ENCODE data around the gene CSK. TPM values are rescaled to one million over a fixed set of nuclear protein-coding genes. Genes with fewer than 3 reads are reported as not detected.

The CSK gene
- polyA plus RNA-seq, 2 of the 4 experiments (the other 2 are of a cell fraction) = 17.8 to 63.0 TPM

- DNase-seq (ENCODE audit: low read depth in 1 of 2, low spot score in 1 of 2) (no peak), ATAC-seq (no peak), FAIRE-seq (no peak)
- peaks cover 3% of the 10 kb centered on the region; the same call in 1 of the 3 replicates for H3K4me1 ChIP-seq
- H3K9me3 ChIP-seq = no peaks in the 10 kb centered on the region
- no peak overlapping the region for H3K4me2 ChIP-seq
- TF ChIP-seq RAD21 (conservative IDR thresholded peaks at IDR 0.05 in 1 of 2, IDR thresholded peaks at IDR 0.05 in 1 of 2) (no peak), EHF (CRISPR knock-in tag; IDR thresholded peaks at IDR 0.05) (no peak)
- TF ChIP-seq, protein P1, sequence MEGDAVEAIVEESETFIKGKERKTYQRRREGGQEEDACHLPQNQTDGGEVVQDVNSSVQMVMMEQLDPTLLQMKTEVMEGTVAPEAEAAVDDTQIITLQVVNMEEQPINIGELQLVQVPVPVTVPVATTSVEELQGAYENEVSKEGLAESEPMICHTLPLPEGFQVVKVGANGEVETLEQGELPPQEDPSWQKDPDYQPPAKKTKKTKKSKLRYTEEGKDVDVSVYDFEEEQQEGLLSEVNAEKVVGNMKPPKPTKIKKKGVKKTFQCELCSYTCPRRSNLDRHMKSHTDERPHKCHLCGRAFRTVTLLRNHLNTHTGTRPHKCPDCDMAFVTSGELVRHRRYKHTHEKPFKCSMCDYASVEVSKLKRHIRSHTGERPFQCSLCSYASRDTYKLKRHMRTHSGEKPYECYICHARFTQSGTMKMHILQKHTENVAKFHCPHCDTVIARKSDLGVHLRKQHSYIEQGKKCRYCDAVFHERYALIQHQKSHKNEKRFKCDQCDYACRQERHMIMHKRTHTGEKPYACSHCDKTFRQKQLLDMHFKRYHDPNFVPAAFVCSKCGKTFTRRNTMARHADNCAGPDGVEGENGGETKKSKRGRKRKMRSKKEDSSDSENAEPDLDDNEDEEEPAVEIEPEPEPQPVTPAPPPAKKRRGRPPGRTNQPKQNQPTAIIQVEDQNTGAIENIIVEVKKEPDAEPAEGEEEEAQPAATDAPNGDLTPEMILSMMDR (IDR thresholded peaks at IDR 0.05) = no peak
- no peak overlapping the region for H3K4me3 ChIP-seq
- H3K27ac ChIP-seq = no peak overlapping the region
- ChIA-PET POLR2A (no interaction called here), CTCF (interaction anchor here (2.1 to 66.7 kb wide), 2 partner anchors 10 to 42 kb away, joined by 8 to 1908 read pairs; partner anchors contain the start of genes CSK, LMAN1L and ULK3)
- 41% methylated on average over 4 of the region's 4 CpGs for WGBS (ENCODE audit: missing lambda C conversion rate)
These were observed 50.9 kb downstream of the CSK start for GRCh38 chr15:74832826-74833225.

- no peak overlapping the region for H3K27ac ChIP-seq
- CTCF ChIA-PET = interaction anchor here (1.0 to 66.7 kb wide), 4 partner anchors 8 to 440 kb away, joined by 3 to 1908 read pairs (median 6); partner anchors contain the start of genes CSK, LMAN1L and ULK3
- DNase-seq (ENCODE audit: low read depth in 1 of 2, low spot score in 1 of 2) (no peak), FAIRE-seq (no peak), ATAC-seq (no peak)
- no peak overlapping the region for H3K4me3 ChIP-seq
- no peak for TF ChIP-seq NPAS2 (CRISPR knock-in tag; IDR thresholded peaks at IDR 0.05; ENCODE audit: borderline replicate concordance)
- TF ChIP-seq, protein P1 (IDR thresholded peaks at IDR 0.05) = no peak
- TF ChIP-seq, protein P2, sequence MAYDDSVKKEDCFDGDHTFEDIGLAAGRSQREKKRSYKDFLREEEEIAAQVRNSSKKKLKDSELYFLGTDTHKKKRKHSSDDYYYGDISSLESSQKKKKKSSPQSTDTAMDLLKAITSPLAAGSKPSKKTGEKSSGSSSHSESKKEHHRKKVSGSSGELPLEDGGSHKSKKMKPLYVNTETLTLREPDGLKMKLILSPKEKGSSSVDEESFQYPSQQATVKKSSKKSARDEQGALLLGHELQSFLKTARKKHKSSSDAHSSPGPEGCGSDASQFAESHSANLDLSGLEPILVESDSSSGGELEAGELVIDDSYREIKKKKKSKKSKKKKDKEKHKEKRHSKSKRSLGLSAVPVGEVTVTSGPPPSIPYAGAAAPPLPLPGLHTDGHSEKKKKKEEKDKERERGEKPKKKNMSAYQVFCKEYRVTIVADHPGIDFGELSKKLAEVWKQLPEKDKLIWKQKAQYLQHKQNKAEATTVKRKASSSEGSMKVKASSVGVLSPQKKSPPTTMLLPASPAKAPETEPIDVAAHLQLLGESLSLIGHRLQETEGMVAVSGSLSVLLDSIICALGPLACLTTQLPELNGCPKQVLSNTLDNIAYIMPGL (CRISPR knock-in tag; IDR thresholded peaks at IDR 0.05; ENCODE audit: borderline replicate concordance) = no peak
- no peak for TF ChIP-seq RAD21 (conservative IDR thresholded peaks at IDR 0.05 in 1 of 2, IDR thresholded peaks at IDR 0.05 in 1 of 2)
- TF ChIP-seq, protein P3, sequence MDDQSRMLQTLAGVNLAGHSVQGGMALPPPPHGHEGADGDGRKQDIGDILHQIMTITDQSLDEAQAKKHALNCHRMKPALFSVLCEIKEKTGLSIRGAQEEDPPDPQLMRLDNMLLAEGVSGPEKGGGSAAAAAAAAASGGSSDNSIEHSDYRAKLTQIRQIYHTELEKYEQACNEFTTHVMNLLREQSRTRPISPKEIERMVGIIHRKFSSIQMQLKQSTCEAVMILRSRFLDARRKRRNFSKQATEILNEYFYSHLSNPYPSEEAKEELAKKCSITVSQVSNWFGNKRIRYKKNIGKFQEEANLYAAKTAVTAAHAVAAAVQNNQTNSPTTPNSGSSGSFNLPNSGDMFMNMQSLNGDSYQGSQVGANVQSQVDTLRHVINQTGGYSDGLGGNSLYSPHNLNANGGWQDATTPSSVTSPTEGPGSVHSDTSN (IDR thresholded peaks at IDR 0.05) = no peak
- no peak for TF ChIP-seq POLR2A (IDR thresholded peaks at IDR 0.05; ENCODE audit: low read length)
- TF ChIP-seq GATA3 (IDR thresholded peaks at IDR 0.05; ENCODE audit: borderline replicate concordance) = no peak
- TF ChIP-seq RNF2 (IDR thresholded peaks at IDR 0.05; ENCODE audit: borderline replicate concordance, low read depth) = no peak
- TF ChIP-seq RFX5 (IDR thresholded peaks at IDR 0.05) = no peak
- TF ChIP-seq BHLHE40 (IDR thresholded peaks at IDR 0.05; ENCODE audit: low read depth, low read length) = no peak
- no peak for TF ChIP-seq RARB (CRISPR knock-in tag; IDR thresholded peaks at IDR 0.05)
- no peak for TF ChIP-seq CHD2 (IDR thresholded peaks at IDR 0.05; ENCODE audit: low read length, partially characterized antibody)
- no peak for TF ChIP-seq ZFP36 (IDR thresholded peaks at IDR 0.05; ENCODE audit: borderline replicate concordance, partially characterized antibody)
- no peak for TF ChIP-seq RCOR1 (IDR thresholded peaks at IDR 0.05; ENCODE audit: low read depth, low read length)
- TF ChIP-seq TFCP2L1 (CRISPR knock-in tag; IDR thresholded peaks at IDR 0.05) = no peak
- no peak for TF ChIP-seq TP53 (CRISPR knock-in tag; IDR thresholded peaks at IDR 0.05)
- no peak for TF ChIP-seq EHMT2 (IDR thresholded peaks at IDR 0.05; ENCODE audit: low read depth)
- no peak for TF ChIP-seq MAZ (IDR thresholded peaks at IDR 0.05; ENCODE audit: borderline replicate concordance, low read depth, low read length)
- no peak for TF ChIP-seq ESRRA (IDR thresholded peaks at IDR 0.05; ENCODE audit: borderline replicate concordance, low read length)
- TF ChIP-seq ZNF302 (CRISPR knock-in tag; IDR thresholded peaks at IDR 0.05) = no peak
- no peak overlapping the region for H3K4me2 ChIP-seq
- H3K9me3 ChIP-seq = no peaks in the 10 kb centered on the region
- POLR2A ChIA-PET = no interaction called here
- WGBS (ENCODE audit: missing lambda C conversion rate) = 80% methylated on average over 11 of the region's 12 CpGs
- peaks cover 3% of the 10 kb centered on the region; the same call in 1 of the 3 replicates for H3K4me1 ChIP-seq
These were observed 51.7 kb downstream of the CSK start for GRCh38 chr15:74833376-74834107.
